Myocyte (in vitro differentiated cells): ENCODE results near the gene LNPEP. TPM values are rescaled to one million over a fixed set of nuclear protein-coding genes. Genes with fewer than 3 reads are reported as not detected.
A peak's percentile ranks its signal among the peaks of the same experiment; 100 is the strongest.

ENCODE experiments used
- DNase-seq: peaks from one replicate; pipeline ENCODE4 v3.0.0-alpha.2; 2012; ENCODE audit warnings: low read depth
- total RNA-seq: library from RNA; depleted of rRNA; stranded (reverse); fragments of >200 nt; gene quantifications from 2 replicates; pipeline ENCODE4 v1.2.3, GENCODE V29; 2014

Gene LNPEP
- total RNA-seq, 1 donor from 2014 or later = 40.5 TPM

DNA sequence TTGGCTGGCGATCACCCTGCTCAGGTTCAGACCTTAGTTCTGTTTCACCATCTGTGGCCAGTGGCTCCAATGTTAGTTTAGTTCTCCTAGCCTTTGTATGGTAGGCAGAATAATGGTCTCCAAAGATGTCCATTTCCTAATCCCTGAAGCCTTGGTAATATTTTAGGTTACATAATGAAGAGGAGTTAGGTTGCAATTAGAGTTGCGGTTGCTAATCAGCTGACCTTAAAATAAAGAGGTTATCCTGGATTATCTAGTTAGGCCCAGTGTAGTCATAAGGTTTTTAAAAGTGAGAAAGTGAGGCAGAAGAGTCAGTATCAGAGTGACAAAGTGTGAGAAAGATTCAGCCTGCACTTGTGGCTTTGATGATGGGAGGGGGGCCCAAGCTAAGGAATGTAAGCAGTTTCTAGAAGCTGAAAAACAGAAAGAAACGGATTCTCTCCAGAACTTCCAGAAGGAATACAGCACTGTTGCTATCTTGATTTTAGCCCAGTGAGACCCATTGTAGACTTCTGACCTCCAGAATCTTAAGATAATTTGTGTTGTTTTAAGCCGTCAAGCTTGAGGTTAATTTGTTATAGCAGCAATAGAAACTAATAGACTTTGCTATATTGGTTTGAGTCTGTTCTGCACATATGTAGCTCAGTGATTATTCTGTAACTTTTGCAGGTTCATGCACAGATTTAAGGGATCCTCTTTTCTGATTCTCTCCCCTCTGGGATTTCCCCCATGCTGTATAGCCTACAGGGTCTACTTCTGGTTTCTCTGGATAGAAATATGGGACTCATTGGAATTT, 21.6 kb downstream of the LNPEP start:
- DNase-seq = no peak

DNA sequence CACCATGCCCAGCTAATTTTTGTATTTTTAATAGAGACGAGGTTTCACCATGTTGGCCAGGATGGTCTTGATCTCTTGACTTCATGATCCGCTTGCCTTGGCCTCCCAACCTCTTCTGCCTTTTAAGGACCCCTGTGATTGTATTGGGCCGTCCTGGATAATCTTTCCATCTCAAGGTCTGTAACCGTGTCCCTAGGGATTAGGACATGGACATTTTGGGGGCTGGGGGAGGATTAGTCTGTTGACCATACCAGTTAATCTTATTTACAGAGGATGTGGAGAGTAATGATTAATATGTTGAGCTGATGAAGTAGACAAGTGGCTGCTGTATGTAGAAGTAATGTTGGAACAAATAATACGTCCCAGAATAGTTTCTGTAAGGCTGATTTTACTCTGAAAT, 23.1 kb downstream of the LNPEP start:
- DNase-seq = no peak

GRCh38 chr5:96961053-96961452, 25.2 kb downstream of the LNPEP start:
- DNase-seq = no peak

DNA sequence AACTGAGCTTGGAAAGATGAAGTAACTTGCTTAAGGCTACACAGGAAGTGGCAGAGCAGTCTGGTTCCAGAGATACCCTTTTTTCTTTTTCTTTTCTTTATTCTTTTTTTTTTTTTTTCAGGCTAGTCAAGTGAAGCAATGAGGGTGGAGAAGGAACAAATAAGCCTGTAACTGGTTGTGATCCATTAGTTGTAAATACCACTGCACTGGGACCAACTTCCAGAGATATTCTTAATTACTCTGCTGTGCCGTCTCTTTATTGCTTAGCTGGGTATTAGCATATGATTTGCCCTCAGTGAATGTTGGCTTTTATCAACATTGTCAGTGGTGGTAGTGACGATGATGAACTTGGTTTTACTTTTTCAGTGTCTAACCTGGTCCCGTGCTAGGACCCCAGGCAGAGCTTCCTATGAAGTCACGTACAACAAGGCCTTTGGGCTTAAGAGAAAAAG, 26.7 kb downstream of the LNPEP start:
- DNase-seq = no peak

GRCh38 chr5:96963267-96963666, 27.4 kb downstream of the LNPEP start:
- DNase-seq = peak; percentile 86

- no peak for DNase-seq
These were observed 30.9 kb downstream of the LNPEP start for GRCh38 chr5:96966801-96967200.

DNA sequence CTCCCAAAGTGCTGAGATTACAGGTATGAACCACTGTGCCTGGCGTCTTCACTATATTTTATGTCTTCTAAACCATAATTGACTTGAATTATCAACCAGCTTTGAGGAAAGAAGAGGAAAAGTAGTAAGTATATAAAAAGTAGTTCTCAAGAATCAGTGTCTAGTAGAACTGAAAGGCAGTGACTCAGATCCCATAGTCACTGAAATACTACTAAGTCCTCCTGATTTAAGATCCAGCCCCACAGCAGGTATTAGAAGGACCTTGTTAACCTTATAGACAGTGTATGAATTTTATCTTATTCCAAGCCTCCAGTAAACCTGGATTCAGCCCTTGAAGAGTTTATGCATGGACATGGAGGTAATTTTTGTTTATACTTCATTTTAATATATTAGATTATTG, 31.5 kb downstream of the LNPEP start:
- DNase-seq = no peak

DNA sequence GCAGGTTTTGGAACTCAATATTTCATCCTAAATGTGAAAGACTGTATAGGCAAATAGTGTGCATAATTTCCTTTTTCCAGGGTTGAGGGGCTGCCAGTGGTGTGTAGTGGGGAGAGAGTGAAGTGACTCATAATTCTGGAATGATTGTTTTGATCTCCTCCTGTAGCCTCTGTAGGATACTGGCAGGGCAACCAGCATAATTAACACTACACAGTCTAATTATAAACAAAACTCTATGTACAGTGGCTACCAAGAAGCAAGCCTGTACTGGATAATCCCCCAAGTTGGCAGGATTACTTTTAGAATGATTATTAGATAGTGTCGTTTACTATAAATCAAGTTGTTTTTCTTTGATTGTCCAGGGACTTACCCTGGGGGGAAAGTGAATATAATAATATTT, 32.2 kb downstream of the LNPEP start:
- no peak for DNase-seq

GRCh38 chr5:96968614-96969013, 32.7 kb downstream of the LNPEP start:
- DNase-seq = no peak

GRCh38 chr5:96969366-96969765, 33.5 kb downstream of the LNPEP start:
- DNase-seq = no peak

GRCh38 chr5:96972599-96973334, 36.9 kb downstream of the LNPEP start:
- DNase-seq = no peak

DNA sequence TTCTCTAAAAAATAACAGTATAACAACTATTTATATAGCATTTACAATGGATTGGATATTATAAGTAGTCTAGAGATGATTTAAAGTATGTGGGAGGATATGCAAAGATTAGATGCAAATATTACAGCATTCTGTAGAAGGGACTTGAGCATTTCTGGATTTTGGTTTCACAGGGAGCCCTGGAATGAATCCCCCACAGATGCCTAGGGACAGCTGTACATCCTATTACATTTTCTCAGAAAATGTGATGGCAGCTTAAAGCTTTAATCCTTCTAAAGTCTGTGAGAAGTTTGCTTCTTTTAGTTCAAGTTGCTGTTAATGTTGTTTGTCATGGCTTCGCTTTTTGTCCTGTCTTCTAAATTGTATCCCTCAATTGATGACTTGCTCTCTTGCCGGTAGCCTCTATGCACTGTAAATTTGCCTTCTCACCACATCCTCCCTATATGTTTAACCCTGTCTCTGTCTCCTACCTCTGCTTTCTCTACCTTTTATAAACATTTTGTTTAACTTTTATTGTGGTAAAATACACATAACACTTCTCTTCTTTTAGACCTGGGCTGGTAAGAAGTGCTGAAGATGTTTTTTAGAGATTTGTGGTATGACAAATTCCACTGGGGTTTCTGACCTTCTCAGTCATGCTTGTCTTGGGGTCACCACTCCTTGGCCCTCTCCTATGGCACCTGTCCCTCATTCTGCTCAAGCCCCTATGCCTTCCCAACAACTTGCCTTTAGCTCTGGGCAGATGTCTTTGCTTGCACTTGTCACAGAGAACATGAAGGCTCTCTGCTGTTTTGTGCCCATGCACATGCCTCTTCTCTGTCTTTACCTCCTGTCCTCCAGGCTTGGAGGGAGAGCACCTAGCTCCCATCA, 37.9 kb downstream of the LNPEP start:
- peak; percentile 46 for DNase-seq

DNA sequence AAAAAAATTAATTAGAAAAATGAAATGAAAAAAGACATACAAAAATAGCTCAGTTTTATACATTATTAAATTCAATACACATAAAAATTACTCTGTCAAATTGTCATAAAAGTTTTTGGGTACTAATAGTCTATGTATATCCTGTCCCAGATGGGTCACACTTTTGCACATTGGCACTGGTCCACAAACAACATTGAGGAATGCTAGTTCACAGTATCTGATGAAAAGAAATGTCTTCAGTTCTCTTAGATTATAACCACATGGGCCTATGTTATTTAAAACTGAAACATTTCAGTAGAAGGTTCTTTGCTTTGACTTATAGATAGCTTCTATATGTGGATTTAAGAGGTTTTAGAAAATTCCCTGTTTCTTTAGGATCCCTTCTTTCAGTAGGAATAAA, 39.8 kb downstream of the LNPEP start:
- DNase-seq = no peak

GRCh38 chr5:96977228-96977627, 41.3 kb downstream of the LNPEP start:
- DNase-seq = peak; percentile 33

- DNase-seq = peak; percentile 53
These were observed 43.1 kb downstream of the LNPEP start for GRCh38 chr5:96978812-96979449.

GRCh38 chr5:96984506-96985192, 48.8 kb downstream of the LNPEP start:
- no peak for DNase-seq

- DNase-seq = no peak
These were observed 50.6 kb downstream of the LNPEP start for GRCh38 chr5:96986450-96986849.

- DNase-seq = no peak
These were observed 54.2 kb downstream of the LNPEP start for GRCh38 chr5:96990102-96990501.

DNA sequence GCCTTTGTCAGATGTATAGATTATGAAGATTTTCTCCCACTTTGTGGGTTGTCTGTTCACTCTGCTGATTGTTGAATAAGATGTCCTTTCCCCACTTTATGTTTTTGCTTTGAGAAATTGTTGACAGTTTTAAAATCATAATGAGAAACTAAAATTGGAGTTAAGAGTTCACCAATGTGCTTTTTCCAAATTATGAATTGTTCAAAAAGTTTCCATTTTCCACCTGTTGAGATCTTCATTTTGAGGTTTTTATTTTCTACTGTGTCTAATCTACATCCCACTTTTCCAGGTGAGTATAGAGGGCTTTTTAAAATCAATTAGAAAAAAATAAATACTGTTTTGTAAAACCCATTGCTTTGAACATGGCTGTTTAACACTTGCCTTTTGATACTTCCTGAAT, 55.8 kb downstream of the LNPEP start:
- DNase-seq = no peak

GRCh38 chr5:96993760-96994159, 57.9 kb downstream of the LNPEP start:
- DNase-seq = no peak

- DNase-seq = no peak
These were observed 58.6 kb downstream of the LNPEP start for GRCh38 chr5:96994493-96994892.
